H1 (cell line): ENCODE results near the gene EDA. TPM values are rescaled to one million over a fixed set of nuclear protein-coding genes. Genes with fewer than 3 reads are reported as not detected.

Experiments
- CTCF ChIA-PET: fragments of 300-600 bp; sonication (Branson Sonifier 250); formaldehyde crosslinking; loops from one replicate; lab custom pipeline; 2021; ENCODE audit not compliant: partially characterized antibody; lab: Charles Lee
- POLR2A ChIA-PET: fragments of 300-600 bp; sonication (Branson Sonifier 250); formaldehyde crosslinking; loops from one replicate; lab custom pipeline; 2021; ENCODE audit warnings: inconsistent platforms; ENCODE audit not compliant: partially characterized antibody; lab: Charles Lee
- DNase-seq, 2 experiments: peaks; one replicate each; pipeline versions ENCODE4 v3.0.0 to v3.0.0-alpha.2; 2010 to 2022; ENCODE audit warnings: low spot score in 2 of 2, low read depth in 1 of 2, mixed read lengths in 1 of 2
- FAIRE-seq: peaks from 2 replicates; lab custom pipeline; 2011; peaks lifted over from hg19 to GRCh38; lab: Jason Lieb, UNC
- H2AFZ ChIP-seq: 2 replicates; pipeline ENCODE4 v1.8.1; 2012; ENCODE audit warnings: low read length, inconsistent platforms
- H2AK5ac ChIP-seq: 2 replicates; pipeline ENCODE4 v1.6.1; 2013; ENCODE audit warnings: low read depth, low read length
- H2BK120ac ChIP-seq: replicated peaks from 2 replicates; pipeline ENCODE3; 2013; ENCODE audit warnings: low read depth, low read length, inconsistent platforms
- H2BK12ac ChIP-seq: 2 replicates; pipeline ENCODE4 v1.6.1; 2013; ENCODE audit warnings: low read depth, low read length
- H2BK15ac ChIP-seq: 2 replicates; pipeline ENCODE4 v1.6.1; 2013; ENCODE audit warnings: low read length
- H2BK20ac ChIP-seq: 2 replicates; pipeline ENCODE4 v1.6.1; 2013; ENCODE audit warnings: low read length
- H2BK5ac ChIP-seq: 2 replicates; pipeline ENCODE4 v1.6.1; 2013; ENCODE audit warnings: low read depth, low read length
- H3K14ac ChIP-seq: 2 replicates; pipeline ENCODE4 v1.6.1; 2013; ENCODE audit warnings: inconsistent platforms; ENCODE audit not compliant: insufficient read length
- H3K18ac ChIP-seq: 2 replicates; pipeline ENCODE4 v1.6.1; 2013; ENCODE audit warnings: low read length; ENCODE audit errors: extremely low read depth
- H3K23ac ChIP-seq: 2 replicates; pipeline ENCODE4 v1.6.1; 2013; ENCODE audit warnings: inconsistent platforms; ENCODE audit not compliant: insufficient read length
- H3K23me2 ChIP-seq: 2 replicates; pipeline ENCODE4 v1.6.1; 2013; ENCODE audit warnings: low read depth, low read length
- H3K27ac ChIP-seq: 2 replicates; pipeline ENCODE4 v1.6.1; 2011; ENCODE audit warnings: low read depth, low read length, inconsistent platforms
- H3K27me3 ChIP-seq, 4 experiments: replicated peaks in 1 of 4; 1 replicate in 1 of 4; 2 replicates in 3 of 4; pipeline versions ENCODE4 v1.6.1 to v1.8.1; 2011 to 2013; ENCODE audit warnings: low read length in 3 of 4, mild to moderate bottlenecking in 3 of 4, inconsistent platforms in 2 of 4, mixed read lengths in 2 of 4, moderate library complexity in 1 of 4; ENCODE audit not compliant: control insufficient read depth in 3 of 4, insufficient read depth in 3 of 4; ENCODE audit errors: extremely low read depth in 1 of 4
- H3K36me3 ChIP-seq, 4 experiments: 2 replicates each; pipeline versions ENCODE4 v1.6.1 to v1.8.1; 2011 to 2013; ENCODE audit warnings: mild to moderate bottlenecking in 4 of 4, low read length in 3 of 4, moderate library complexity in 2 of 4, control low read depth in 1 of 4, inconsistent platforms in 1 of 4; ENCODE audit not compliant: insufficient read depth in 4 of 4, control insufficient read depth in 2 of 4
- H3K4ac ChIP-seq: replicated peaks from 2 replicates; pipeline ENCODE3; 2013; ENCODE audit warnings: low read length, low read depth, mixed read lengths, inconsistent platforms; ENCODE audit not compliant: insufficient read length
- H3K4me1 ChIP-seq, 4 experiments: replicated peaks in 1 of 4; 1 replicate in 1 of 4; 2 replicates in 3 of 4; pipeline versions ENCODE4 v1.6.1 to v1.8.1; 2011 to 2013; ENCODE audit warnings: low read length in 3 of 4, inconsistent platforms in 2 of 4, mixed read lengths in 1 of 4; ENCODE audit not compliant: insufficient read depth in 4 of 4, control insufficient read depth in 3 of 4
- H3K4me2 ChIP-seq, 2 experiments: 2 replicates each; pipeline versions ENCODE4 v1.6.1 to v1.8.1; 2011 to 2013; ENCODE audit warnings: low read depth in 2 of 2, low read length in 2 of 2, control low read depth in 1 of 2, inconsistent platforms in 1 of 2, mild to moderate bottlenecking in 1 of 2; ENCODE audit not compliant: insufficient read depth in 1 of 2
- H3K4me3 ChIP-seq, 4 experiments: fragments of 200-600, 300-600 bp in 1 of 4; sonication (generic), shearing (Covaris generic), sonication (Bioruptor Twin) in 1 of 4; 2 replicates each; pipeline versions ENCODE4 v1.5.1 to v1.8.1; 2011 to 2016; ENCODE audit warnings: low read length in 4 of 4, low read depth in 3 of 4, control low read depth in 2 of 4, inconsistent platforms in 2 of 4, mild to moderate bottlenecking in 2 of 4, mixed read lengths in 1 of 4, moderate library complexity in 1 of 4; ENCODE audit not compliant: insufficient read depth in 2 of 4; ENCODE audit errors: extremely low read depth in 1 of 4
- H3K56ac ChIP-seq: replicated peaks from 2 replicates; pipeline ENCODE3; 2013; ENCODE audit warnings: low read depth, mild to moderate bottlenecking, mixed read lengths, low read length, inconsistent platforms; ENCODE audit not compliant: insufficient read length
- H3K79me1 ChIP-seq: 2 replicates; pipeline ENCODE4 v1.6.1; 2013; ENCODE audit warnings: low read depth, low read length, control low read depth
- H3K79me2 ChIP-seq, 2 experiments: 2 replicates each; pipeline versions ENCODE4 v1.6.1 to v1.8.1; 2012 to 2013; ENCODE audit warnings: low read length in 2 of 2, mild to moderate bottlenecking in 2 of 2, inconsistent platforms in 1 of 2; ENCODE audit not compliant: insufficient read depth in 2 of 2, control insufficient read depth in 1 of 2
- H3K9ac ChIP-seq, 4 experiments: replicated peaks in 1 of 4; 1 replicate in 1 of 4; 2 replicates in 3 of 4; pipeline versions ENCODE4 v1.6.1 to v1.8.1; 2011 to 2013; ENCODE audit warnings: low read depth in 3 of 4, low read length in 3 of 4, control low read depth in 2 of 4, mild to moderate bottlenecking in 2 of 4, moderate library complexity in 2 of 4, inconsistent platforms in 1 of 4; ENCODE audit errors: extremely low read depth in 1 of 4
- H3K9me3 ChIP-seq, 2 experiments: 2 replicates each; pipeline versions ENCODE4 v1.6.1 to v1.8.1; 2012 to 2013; ENCODE audit warnings: mild to moderate bottlenecking in 2 of 2, moderate library complexity in 2 of 2, control low read depth in 1 of 2, inconsistent platforms in 1 of 2, low read depth in 1 of 2, low read length in 1 of 2, mixed read lengths in 1 of 2; ENCODE audit not compliant: insufficient read depth in 2 of 2
- H4K20me1 ChIP-seq, 2 experiments: replicated peaks in 1 of 2; 2 replicates each; pipeline versions ENCODE3 to v1.8.1; 2011 to 2013; ENCODE audit warnings: inconsistent platforms in 2 of 2, low read length in 2 of 2, mild to moderate bottlenecking in 1 of 2; ENCODE audit not compliant: insufficient read depth in 2 of 2, control insufficient read depth in 1 of 2
- H4K5ac ChIP-seq: 2 replicates; pipeline ENCODE4 v1.6.1; 2013; ENCODE audit warnings: low read length, low read depth, mixed read lengths, inconsistent platforms; ENCODE audit not compliant: insufficient read length
- H4K8ac ChIP-seq: 2 replicates; pipeline ENCODE4 v1.8.0; 2013; ENCODE audit warnings: mild to moderate bottlenecking, moderate library complexity, low read length, inconsistent platforms; ENCODE audit not compliant: insufficient read depth; ENCODE audit errors: extremely low read depth
- H4K91ac ChIP-seq: replicated peaks from 2 replicates; pipeline ENCODE3; 2013; ENCODE audit warnings: low read length, mixed read lengths, inconsistent platforms; ENCODE audit not compliant: insufficient read length
- CHD2 ChIP-seq: IDR thresholded peaks from 2 replicates; pipeline ENCODE4 v1.6.1; 2012; ENCODE audit warnings: low read length, improper control_type of control experiment
- E2F6 ChIP-seq: IDR thresholded peaks from 2 replicates; pipeline ENCODE4 v1.6.1; 2012; ENCODE audit warnings: inconsistent platforms
- EGR1 ChIP-seq: IDR thresholded peaks from 2 replicates; pipeline ENCODE4 v1.6.1; 2011; ENCODE audit warnings: low read depth, low read length, borderline replicate concordance
- JUN ChIP-seq: IDR thresholded peaks from 2 replicates; pipeline ENCODE4 v1.6.1; 2011; ENCODE audit warnings: low read depth, mild to moderate bottlenecking, improper control_type of control experiment, low read length
- KDM4A ChIP-seq: IDR thresholded peaks from one replicate; pipeline ENCODE4 v1.7.1; 2012; ENCODE audit warnings: low read depth, mild to moderate bottlenecking, moderate library complexity, low read length, inconsistent platforms; ENCODE audit not compliant: severe bottlenecking
- RFX5 ChIP-seq: IDR thresholded peaks from 2 replicates; pipeline ENCODE4 v1.6.1; 2011; ENCODE audit warnings: low read depth, low read length, improper control_type of control experiment, borderline replicate concordance
- SIX5 ChIP-seq: IDR thresholded peaks from 2 replicates; pipeline ENCODE4 v1.6.1; 2011; ENCODE audit warnings: mild to moderate bottlenecking, low read depth, low read length
- WGBS, 2 experiments: shearing (Covaris generic) in 1 of 2; methylation state at CpG; one replicate each; pipeline versions ENCODE4 v1.1.6 to v1.1.7; 2013 to 2015; ENCODE audit warnings: low lambda C conversion rate in 2 of 2, mixed read lengths in 2 of 2, inconsistent platforms in 1 of 2, low coverage in 1 of 2, missing lambda C conversion rate in 1 of 2; ENCODE audit not compliant: insufficient replicate concordance in 2 of 2, insufficient coverage in 1 of 2, insufficient read length in 1 of 2; ENCODE audit errors: extremely low coverage in 1 of 2, missing lambda C conversion rate in 1 of 2; 5-methylcytosine and 5-hydroxymethylcytosine counted together
- polyA plus RNA-seq, 7 experiments: library from polyadenylated mRNA; depleted of rRNA in 3 of 7; stranded (reverse) in 5 of 7; unstranded in 2 of 7; fragments of >200 nt in 5 of 7; fragments of 200-250 nt in 2 of 7; gene quantifications; 1 replicate in 5 of 7; 2 replicates in 1 of 7; 4 replicates in 1 of 7; pipeline versions ENCODE4 v1.2.1 to v1.2.3, GENCODE V29; 2011 to 2013; ENCODE audit warnings: missing spikeins in 2 of 7, mixed read lengths in 2 of 7
- total RNA-seq: library from RNA; stranded (reverse); fragmentation: NEBNext Ultra II Directional; extraction: Animal tissue kit (Norgen Biotek cat#: 25700); gene quantifications from 2 replicates; pipeline ENCODE4 v1.2.1, GENCODE V29; 2021

Gene EDA
- total and polyA plus RNA-seq, 2 of the 8 experiments (the other 6 are each of a cell fraction or from before 2014, with no cell fraction given): 7.5 to 10.5 TPM

DNA sequence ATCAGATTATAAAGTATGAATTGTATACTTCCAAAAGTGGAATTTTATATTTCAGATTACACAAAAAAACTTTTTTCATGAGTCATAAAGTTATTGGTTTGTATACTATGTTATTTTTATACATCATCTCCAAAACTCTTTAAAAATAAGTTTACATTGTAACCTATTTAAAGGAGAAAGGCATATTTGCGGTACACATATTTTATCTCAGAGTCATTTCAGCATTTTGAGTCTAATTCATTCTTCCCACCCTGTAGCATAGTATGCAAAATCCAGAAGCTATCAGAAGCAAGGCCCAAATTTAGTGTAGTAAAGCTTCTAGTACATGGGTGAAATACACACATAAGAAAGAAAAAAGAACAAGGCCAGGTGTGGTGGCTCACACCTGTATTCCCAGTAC lies 353.5 kb downstream of the EDA start:
- no peaks in the 10 kb centered on the region for H3K27me3 ChIP-seq
- no peaks in the 10 kb centered on the region for H4K20me1 ChIP-seq
- no peak overlapping the region for H3K9ac ChIP-seq
- H4K5ac ChIP-seq: no peak overlapping the region
- ChIA-PET CTCF (interaction anchor here (0.6 kb wide), 1 partner anchor 9 kb away, joined by 3 read pairs; no protein-coding TSS in a partner anchor), POLR2A (interaction anchor here (1.2 kb wide), 1 partner anchor 164 kb away, joined by 3 read pairs; no protein-coding TSS in a partner anchor)
- H2BK15ac ChIP-seq: no peak overlapping the region
- H2BK5ac ChIP-seq: no peak overlapping the region
- no peak for DNase-seq
- no peak overlapping the region for H4K91ac ChIP-seq
- no peaks in the 10 kb centered on the region for H3K36me3 ChIP-seq
- no peaks in the 10 kb centered on the region for H3K79me2 ChIP-seq
- FAIRE-seq: no peak
- no peak overlapping the region for H2BK120ac ChIP-seq
- no peaks in the 10 kb centered on the region for H3K9me3 ChIP-seq
- H3K27ac ChIP-seq: no peak overlapping the region
- no peaks in the 10 kb centered on the region for H3K79me1 ChIP-seq
- H3K18ac ChIP-seq: no peak overlapping the region
- no peak overlapping the region for H2AFZ ChIP-seq
- H3K4ac ChIP-seq: no peak overlapping the region
- WGBS, 2 experiments: 88% methylated on average over 1 of the region's 1 CpG; no CpG with 5 or more reads in 1 of the 2 experiments
- H3K4me2 ChIP-seq: no peak overlapping the region
- no peak overlapping the region for H2BK12ac ChIP-seq
- no peak overlapping the region for H4K8ac ChIP-seq
- no peak overlapping the region for H3K56ac ChIP-seq
- no peaks in the 10 kb centered on the region for H3K4me1 ChIP-seq
- no peak overlapping the region for H2BK20ac ChIP-seq
- H3K14ac ChIP-seq: no peak overlapping the region
- H3K4me3 ChIP-seq: no peak overlapping the region
- H3K23ac ChIP-seq: no peak overlapping the region
- no peak overlapping the region for H2AK5ac ChIP-seq
- no peaks in the 10 kb centered on the region for H3K23me2 ChIP-seq
- TF ChIP-seq SIX5: no peak
- TF ChIP-seq KDM4A: no peak
- TF ChIP-seq RFX5: no peak
- TF ChIP-seq JUN: no peak
- TF ChIP-seq CHD2: no peak
- no peak for TF ChIP-seq E2F6
- no peak for TF ChIP-seq EGR1
